HG02943 (cell line): ENCODE data around the gene PATL2.
"Not testable (repeated sequence)": the region's sequence is repeated elsewhere in the genome, so short reads cannot be mapped to it uniquely, and the experiment has no call there.

Experiments used
- ATAC-seq: cut with Tn5 transposase; IDR thresholded peaks from one replicate; pipeline ENCODE4 v1.9.1; 2021; ENCODE audit warnings: mild to moderate bottlenecking, low read depth, moderate library complexity; ENCODE audit not compliant: unreplicated experiment

PATL2 gene

GRCh38 chr15:44711096-44711742 lies at the start of gene PATL2, which contains the start of gene B2M:
PATL2 (minus strand) TSS chr15:44711323; CDS start chr15:44676490, 34,833 bp downstream.
B2M (plus strand) TSS chr15:44711517; CDS start chr15:44711547, 30 bp downstream.
- ATAC-seq = peak; percentile 70

- ATAC-seq = no peak
These were observed 42.2 kb upstream of the PATL2 start for GRCh38 chr15:44753345-44753744.

DNA sequence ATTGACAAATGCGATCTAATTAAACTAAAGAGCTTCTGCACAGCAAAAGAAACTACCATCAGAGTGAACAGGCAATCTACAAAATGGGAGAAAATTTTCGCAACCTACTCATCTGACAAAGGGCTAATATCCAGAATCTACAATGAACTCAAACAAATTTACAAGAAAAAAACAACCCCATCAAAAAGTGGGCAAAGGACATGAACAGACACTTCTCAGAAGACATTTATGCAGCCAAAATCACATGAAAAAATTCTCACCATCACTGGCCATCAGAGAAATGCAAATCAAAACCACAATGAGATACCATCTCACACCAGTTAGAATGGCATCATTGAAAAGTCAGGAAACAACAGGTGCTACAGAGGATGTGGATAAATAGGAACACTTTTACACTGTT lies 32.3 kb upstream of the PATL2 start:
- not testable (repeated sequence) for ATAC-seq

- not testable (repeated sequence) for ATAC-seq
These were observed 28.2 kb upstream of the PATL2 start for GRCh38 chr15:44739222-44739847.

DNA sequence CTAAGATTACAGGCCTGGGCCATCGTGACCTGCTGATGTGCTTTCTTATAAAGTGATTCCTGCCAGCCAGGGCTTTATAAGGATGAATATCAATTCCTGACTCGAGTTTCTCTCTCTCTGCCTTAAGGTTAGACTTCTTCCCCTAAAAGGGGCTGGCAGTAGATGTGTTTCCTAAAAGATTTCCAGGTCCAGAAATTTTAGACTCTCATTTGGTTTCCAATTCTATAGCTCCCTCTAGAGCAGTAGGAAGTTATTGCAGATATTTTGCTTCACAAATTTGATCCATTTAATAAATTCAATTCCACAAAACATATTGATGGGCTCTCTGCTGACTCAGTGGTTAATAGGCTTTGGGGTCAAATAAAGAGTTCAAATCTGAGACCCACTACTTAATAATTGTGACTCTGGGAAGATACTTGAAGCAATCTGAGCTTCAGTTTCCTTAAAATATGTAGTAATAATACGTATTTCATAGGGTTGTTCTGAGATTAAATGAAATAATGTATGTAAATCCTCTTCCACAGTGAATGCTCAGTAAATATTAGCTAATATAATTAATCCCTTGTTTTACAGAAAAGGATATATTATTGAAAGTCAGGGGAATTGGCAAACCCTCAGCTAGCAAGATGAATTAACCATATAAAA lies 27.3 kb upstream of the PATL2 start:
- ATAC-seq = no peak

GRCh38 chr15:44736181-44736765 lies 25.1 kb upstream of the PATL2 start, which contains the start of gene TRIM69:
TRIM69 (plus strand) TSS chr15:44736528; CDS start chr15:44736705, 177 bp downstream.
- ATAC-seq = no peak

GRCh38 chr15:44735482-44736180 lies 24.5 kb upstream of the PATL2 start:
- ATAC-seq = no peak

DNA sequence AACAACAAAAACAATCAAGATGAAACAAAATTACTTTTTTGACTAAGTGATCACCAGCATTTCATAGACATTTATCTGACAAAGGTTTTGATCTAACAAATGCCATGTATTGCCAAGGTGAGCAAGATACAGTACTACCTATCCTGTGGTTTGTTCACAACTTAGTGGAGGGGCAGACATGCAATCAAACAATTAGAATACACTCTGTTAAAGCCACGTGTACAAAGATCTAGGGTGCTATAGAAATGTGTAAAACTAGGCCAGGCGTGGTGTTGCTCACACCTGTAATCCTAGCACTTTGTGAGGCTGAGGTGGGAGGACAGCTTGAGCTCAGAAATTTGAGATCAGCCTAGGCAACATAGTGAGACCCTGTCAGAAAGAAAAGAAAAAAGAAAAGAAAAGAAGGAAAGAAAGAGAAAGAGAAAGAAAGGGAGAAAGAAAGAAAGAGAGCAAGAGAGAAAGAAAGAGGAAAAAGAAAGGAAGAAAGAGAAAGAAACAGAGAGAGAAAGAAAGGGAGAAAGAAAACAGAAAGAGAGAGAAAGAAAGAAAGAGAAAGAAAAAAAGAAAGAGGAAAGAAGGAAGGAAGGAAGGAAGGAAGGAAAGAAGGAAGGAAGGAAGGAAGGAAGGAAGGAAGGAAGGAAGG lies 23.8 kb upstream of the PATL2 start:
- no peak for ATAC-seq

DNA sequence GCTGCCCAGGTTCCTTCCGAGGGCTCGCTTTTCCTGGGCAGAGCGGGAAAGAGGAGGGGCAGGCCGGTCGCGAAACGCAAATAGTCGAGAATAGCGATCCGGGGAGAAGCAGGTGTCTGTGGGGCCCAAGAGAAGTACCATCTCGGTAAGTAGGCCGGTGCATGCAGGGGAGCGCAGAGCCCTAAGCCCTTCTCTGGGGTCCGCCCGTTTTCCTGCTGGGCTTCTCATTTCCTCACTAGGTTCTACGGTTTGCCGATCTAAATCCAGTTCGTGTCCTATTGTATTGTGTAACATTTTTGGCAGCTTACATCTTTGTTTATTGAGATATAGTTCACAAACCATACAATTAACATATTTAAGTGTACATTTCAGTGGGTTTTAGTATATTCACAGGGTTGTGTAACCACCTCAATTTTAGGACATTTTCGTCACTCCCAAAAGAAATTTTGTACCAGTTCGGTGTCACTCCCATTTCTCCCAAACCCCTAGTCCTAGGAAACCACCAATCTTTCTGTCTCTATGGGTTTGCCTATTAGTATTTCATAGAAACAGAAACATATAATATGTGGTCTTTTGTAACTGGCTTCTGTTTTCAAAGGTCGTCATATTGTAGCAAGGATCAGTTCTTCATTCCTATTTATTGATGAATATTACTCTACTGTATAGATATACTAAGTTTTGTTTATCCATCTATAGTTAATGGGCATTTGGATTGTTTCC lies 18.4 kb upstream of the PATL2 start:
- ATAC-seq = peak; percentile 15

DNA sequence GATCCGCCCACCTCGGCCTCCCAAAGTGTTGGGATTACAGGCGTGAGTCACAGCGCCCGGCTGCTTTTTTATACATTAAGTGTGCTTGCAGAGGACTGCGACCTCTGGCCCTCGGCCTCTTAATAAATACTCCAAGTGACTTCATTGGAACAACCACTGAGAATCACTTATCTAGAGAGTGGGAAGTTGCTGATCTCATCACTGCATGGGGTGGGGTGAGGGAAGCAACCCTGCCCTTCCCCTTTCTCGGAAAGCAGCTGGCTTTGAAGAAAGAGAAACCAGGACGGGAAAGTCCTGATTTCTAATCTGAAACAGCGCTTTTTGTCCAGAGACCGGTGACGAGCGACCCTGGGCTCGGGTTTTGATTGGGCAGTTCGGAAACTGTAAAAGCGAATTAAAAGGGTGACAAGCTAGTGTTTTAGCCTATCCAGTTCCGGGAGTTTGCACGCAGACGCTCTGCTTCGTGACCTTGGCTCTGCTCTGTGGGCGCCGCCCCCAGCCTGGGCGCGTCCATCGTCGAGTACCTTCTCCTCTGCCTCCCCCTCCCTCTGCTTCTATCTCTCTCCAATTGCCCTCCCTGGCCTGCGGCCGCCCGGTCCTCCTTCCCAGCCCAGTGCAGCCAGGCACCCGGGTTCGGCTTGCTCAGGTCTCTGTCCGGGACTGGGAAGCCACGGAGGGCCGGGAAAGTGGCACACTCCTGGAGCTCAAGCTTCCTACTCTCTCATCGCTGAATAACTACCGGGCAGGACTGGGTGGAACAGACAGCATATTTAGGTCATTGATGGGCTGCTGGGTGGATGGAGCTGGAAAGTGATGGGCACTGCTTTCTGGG lies 17.7 kb upstream of the PATL2 start:
- ATAC-seq = peak; percentile 72

GRCh38 chr15:44728232-44728575 lies 17.1 kb upstream of the PATL2 start:
- not testable (repeated sequence) for ATAC-seq

- no peak for ATAC-seq
These were observed 16.5 kb upstream of the PATL2 start for GRCh38 chr15:44727485-44728231.

GRCh38 chr15:44726568-44727484 lies 15.7 kb upstream of the PATL2 start:
- peak; percentile 31 for ATAC-seq

GRCh38 chr15:44726136-44726535 lies 15.0 kb upstream of the PATL2 start:
- no peak for ATAC-seq

DNA sequence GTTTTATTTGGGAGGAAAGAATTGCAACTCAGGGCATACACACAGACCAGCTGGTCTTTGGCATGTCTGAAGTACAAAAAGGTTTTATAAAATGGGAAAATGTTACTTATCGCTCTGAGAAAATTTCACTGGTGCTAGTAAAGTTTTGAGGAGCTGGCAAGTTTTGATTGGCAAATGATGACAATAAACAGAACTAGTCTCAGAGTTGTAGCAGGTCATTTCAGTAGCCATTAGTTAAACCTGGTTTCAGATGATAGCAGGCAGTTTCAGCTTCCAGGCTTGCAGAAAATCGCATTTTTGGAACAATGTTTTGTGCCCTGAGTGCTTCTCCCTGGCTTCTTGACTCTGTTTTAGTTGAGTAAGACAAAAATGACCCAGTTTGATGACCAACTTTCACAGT lies 10.9 kb upstream of the PATL2 start:
- ATAC-seq = no peak

DNA sequence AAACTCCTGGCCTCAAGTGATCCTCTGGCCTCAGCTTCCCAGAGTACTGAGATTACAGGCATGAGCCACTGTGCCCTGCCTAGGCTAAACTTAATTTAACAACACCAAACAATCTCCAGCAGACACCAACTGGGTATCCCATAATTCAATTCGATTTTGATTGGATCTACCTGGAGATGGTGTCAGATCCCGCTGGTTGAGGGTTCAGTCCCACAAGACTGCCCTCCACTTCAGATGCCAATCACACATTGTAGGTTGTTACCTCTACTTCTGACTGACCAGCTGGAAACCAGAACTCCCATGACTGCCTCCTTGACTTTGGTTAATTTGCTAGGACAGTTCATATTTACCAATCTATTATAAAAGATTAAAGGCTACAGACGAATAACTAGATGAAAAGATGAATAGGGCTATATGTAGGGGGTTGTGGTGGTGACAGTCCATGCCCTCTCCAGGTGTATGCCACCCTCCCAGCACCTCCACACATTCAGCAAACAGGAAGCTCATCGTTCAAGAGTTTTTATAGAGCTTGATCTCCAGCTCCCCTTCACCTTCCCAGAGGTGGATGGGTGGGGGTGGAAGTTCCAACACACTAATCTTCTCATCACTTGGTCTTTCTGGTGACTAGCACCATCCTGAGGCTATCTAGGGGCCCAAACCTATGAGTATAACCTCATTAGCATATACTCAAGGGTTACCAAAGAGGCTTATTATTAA lies 9.5 kb upstream of the PATL2 start:
- ATAC-seq = no peak
